D721Med (cell line): Measurements from ENCODE around the gene HDGFL3.
A peak's percentile ranks its signal among the peaks of the same experiment; 100 is the strongest.

Experiments used
- DNase-seq: peaks from one replicate; pipeline ENCODE4 v3.0.0; 2011; ENCODE audit warnings: low spot score; ENCODE audit not compliant: insufficient read length
- FAIRE-seq: peaks from 2 replicates; lab custom pipeline; 2011; peaks lifted over from hg19 to GRCh38; lab: Jason Lieb, UNC
- TF ChIP-seq, protein P1 (sequence below): IDR thresholded peaks from 2 replicates; pipeline ENCODE4 v1.5.1; 2012; ENCODE audit warnings: mild to moderate bottlenecking, control low read depth; ENCODE audit not compliant: insufficient read depth; ENCODE audit errors: missing control alignments

HDGFL3 gene

GRCh38 chr15:83206526-83207008 is 1.1 kb downstream of the HDGFL3 start:
- FAIRE-seq (no peak), DNase-seq (no peak)
- TF ChIP-seq, protein P1, sequence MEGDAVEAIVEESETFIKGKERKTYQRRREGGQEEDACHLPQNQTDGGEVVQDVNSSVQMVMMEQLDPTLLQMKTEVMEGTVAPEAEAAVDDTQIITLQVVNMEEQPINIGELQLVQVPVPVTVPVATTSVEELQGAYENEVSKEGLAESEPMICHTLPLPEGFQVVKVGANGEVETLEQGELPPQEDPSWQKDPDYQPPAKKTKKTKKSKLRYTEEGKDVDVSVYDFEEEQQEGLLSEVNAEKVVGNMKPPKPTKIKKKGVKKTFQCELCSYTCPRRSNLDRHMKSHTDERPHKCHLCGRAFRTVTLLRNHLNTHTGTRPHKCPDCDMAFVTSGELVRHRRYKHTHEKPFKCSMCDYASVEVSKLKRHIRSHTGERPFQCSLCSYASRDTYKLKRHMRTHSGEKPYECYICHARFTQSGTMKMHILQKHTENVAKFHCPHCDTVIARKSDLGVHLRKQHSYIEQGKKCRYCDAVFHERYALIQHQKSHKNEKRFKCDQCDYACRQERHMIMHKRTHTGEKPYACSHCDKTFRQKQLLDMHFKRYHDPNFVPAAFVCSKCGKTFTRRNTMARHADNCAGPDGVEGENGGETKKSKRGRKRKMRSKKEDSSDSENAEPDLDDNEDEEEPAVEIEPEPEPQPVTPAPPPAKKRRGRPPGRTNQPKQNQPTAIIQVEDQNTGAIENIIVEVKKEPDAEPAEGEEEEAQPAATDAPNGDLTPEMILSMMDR = no peak

DNA sequence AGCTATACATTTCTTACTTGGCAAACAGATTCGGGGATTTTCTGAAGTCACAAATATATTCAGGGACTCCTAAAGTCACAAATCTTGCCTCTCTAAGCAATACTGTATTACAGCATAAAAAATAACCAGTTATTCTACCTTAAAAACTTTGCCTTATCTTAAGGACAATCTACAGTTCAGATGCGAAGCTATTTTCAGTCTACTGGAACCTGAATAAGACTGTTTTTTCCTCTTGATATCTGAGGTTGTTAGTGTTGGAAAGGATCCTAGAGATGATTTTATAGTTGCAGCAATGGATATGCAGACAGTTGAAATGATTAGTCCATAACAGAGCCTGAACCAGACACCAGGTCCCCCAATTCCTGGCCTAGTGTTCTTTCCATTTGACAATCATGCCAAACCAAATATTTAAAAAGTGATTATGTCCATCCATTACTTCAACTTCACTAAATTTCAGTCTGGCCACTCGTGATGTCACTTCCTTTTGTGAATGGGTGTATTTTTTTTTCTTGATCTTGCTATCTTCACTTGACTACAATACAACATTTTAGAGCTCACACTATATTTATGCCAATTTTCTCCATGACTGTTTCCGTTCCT is 1.8 kb downstream of the HDGFL3 start:
- TF ChIP-seq, protein P1 = no peak
- DNase-seq (no peak), FAIRE-seq (no peak)

- FAIRE-seq (no peak), DNase-seq (no peak)
- TF ChIP-seq, protein P1 = no peak
Observed at GRCh38 chr15:83204697-83205096, 2.9 kb downstream of the HDGFL3 start.

DNA sequence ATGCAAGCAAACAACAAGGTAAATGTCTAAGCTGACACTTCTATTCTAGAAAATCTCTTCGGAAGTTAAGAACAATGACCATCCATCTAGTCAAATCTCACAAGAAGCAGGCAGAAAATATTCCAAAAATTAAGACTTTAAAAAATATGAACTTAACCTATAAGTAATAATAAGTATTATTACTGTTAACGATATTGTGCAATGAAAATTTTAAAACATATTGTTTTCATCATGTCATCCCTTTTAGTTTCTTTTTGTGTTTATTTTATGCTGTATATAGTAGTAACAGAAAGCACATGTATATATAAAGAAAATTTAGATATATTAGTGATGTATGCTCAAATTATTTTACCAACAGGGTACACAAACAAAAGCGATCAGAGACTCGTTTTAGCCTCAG is 4.1 kb downstream of the HDGFL3 start:
- DNase-seq (no peak), FAIRE-seq (no peak)
- TF ChIP-seq, protein P1 = no peak

- peak; percentile 58 for FAIRE-seq
Observed at GRCh38 chr15:83200589-83200988, 7.0 kb downstream of the HDGFL3 start.

GRCh38 chr15:83200162-83200561 is 7.5 kb downstream of the HDGFL3 start:
- TF ChIP-seq, protein P1 = no peak
- FAIRE-seq = no peak
- DNase-seq = no peak

More at GRCh38 chr15:83200589-83200988, 7.0 kb downstream of the HDGFL3 start:
- TF ChIP-seq, protein P1 = no peak
- no peak for DNase-seq

DNA sequence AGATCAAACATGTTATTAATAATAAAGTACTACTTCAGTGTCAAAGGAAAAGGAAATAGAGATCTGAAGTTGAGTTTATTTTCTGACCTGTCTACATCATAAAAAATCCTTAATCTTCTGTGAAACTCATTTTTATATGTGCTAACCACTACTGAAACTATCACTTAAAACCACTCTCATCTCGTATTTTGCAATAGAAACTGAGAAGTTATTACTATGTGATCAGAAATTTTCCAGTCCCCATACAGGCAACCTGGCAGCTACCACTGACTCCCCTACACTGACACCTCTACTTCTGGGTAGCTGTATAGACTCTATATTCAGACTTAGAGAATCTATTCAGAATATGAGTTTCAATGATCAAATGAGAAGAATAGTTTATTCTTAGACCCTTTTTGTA is 8.3 kb downstream of the HDGFL3 start:
- peak; percentile 78 for FAIRE-seq
- DNase-seq = no peak
- TF ChIP-seq, protein P1 = no peak
